Dedifferentiated amniotic fluid mesenchymal stem cell (primary cell): Measurements from ENCODE around the gene PARD3B.

Source experiments
- DNase-seq: peaks from one replicate; pipeline ENCODE4 v3.0.0-alpha.2; 2016; ENCODE audit errors: extremely low spot score

PARD3B gene

DNA sequence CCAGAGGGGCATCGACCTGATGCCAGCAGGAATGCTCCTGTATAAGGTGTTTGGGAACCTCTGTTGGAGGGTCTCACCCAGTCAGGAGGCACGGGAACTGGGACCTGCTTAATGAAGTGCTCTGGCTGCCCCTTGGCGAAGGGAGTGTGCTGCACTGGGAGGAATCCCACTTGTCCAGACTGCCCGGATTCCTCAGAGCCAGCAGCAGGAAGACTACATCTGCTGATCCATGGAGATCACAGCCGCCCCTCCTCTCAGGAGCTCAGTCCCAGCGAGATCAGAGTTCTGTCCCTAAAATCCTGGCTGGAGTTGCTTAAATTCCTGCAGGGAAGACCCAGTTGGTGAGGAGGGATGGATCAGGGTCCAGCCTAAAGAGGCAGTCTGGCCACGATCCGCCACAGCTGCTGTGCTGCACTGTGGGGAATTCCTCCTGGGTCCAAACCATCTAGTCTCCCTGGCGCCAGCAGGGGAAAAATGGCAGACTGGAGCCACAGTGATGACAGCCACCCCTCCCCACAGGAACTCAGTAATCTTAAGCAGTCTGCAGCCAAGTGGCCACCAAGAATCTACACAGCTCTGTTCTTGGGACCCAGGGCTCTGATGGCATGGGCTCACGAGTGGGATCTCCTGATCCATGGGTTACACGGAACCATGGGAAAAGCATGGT, 1060.5 kb downstream of the PARD3B start:
- DNase-seq = no peak

DNA sequence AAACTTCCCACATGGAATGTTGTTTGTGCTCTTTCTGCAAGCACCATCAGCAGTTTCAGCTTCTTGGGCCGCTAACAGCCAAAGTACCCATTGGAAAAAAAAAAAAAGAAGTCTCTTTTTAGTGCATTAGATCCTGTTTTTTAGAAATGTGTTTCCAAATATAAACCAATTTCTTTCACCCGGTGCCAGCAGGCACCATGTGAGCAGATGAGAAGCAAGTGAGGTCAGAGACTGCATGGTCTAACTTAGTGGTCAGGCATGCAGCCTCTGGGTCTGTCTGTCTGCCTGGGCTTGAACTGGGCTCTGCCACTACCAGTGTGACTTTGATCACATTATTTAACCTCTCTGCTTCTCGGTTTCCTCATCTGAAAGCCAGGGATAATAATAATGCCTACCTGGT, 1061.9 kb downstream of the PARD3B start:
- DNase-seq = no peak

DNA sequence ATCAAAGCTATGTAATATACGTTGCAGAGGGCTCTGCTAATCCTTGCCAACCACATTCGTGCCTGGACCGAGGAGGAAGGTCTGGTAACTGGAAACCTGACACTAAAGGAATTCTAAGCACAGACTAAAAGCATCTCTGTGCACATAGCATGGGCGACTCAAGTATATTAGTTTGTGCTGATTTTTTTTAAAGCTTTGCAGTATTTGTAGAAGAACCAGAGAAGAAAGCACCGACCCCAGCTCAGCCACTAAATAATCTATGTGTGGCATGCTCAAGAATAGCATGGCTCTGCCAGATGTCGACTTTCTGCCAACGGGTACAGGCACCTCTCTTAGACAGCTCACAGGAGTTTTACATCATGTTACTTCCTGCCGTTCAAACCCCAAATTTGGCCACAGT, 1063.8 kb downstream of the PARD3B start:
- DNase-seq = peak; percentile 32

DNA sequence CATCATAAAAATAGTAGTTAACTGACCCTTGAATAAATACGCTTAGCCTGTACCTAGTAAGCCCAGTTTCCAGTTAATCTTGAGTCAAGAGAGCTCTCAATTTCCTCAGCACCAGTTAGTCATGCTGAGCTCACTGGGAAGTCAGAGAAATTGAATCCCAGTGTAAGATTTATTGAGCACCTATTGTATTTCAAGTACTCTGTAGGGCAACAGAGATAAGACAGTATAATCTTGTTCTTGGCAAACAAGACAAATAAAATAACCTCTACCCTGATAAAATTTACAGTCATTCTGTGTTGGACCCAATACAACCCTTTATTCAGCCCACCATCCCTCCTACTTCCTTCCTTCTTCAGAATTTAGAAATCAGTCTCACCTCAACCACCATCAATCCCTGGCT, 1065.2 kb downstream of the PARD3B start:
- no peak for DNase-seq

DNA sequence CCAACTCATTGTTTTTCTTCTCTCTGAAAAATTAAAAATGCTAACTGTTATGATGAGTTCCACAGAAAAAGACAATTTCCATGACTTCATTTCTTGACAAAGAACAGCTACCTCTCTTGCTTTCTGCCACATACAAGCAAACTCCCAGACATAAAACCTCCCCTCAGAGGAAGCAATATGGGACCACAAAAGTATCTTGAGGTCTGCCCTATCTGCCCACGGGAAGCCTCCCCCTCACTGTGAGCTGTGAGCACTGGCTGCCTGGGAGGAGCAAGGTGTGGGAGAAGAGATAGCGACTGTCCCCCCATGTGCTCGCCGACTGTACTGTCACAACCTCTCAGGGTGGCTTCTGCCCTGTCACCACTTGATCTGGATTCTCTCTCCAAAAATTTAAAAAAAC, 1067.4 kb downstream of the PARD3B start:
- DNase-seq = no peak

GRCh38 chr2:205613970-205614559, 1068.8 kb downstream of the PARD3B start:
- DNase-seq = no peak

GRCh38 chr2:205614965-205615364, 1069.7 kb downstream of the PARD3B start:
- DNase-seq = no peak

GRCh38 chr2:205617905-205618304, 1072.6 kb downstream of the PARD3B start:
- no peak for DNase-seq

DNA sequence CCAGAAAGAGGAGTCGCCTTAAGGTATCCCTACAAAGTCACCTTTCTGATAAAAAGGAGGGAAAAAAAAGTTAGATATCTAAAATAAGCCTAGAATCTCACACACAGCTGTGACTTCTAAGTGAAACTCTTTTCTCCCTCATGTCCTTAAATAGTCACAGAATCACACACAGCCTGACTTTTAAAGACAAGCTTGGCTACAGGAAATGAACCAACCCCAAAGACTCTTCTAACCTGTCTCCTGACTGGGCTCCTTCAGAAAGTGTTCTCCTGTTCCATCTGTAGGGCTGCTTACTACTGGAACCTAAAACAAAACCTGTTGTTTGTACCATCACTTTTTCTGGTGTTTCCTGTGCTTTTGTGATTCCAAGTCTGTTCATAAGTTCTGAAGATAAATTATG, 1074.3 kb downstream of the PARD3B start:
- DNase-seq = no peak

DNA sequence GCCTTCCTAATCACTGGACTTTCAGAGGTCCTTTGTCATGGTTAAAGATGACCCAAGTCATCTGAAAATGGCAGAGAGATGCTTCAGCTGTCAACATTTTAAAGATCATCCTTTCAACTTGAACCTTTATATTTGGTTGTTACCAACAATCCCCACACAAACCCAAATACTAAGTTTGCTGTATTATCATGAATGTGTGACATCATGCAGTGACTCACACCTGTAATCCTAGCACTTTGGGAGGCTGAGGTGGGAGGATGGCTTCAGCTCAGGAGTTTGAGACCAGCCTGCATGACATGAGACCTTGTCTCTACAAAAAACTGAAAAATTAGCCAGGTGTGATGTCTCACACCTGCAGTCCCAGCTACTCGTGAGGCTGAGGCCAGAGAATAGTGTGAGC, 1081.8 kb downstream of the PARD3B start:
- DNase-seq = no peak

GRCh38 chr2:205628422-205628821, 1083.1 kb downstream of the PARD3B start:
- DNase-seq = no peak

GRCh38 chr2:205629091-205629776, 1084.0 kb downstream of the PARD3B start:
- no peak for DNase-seq

- DNase-seq = no peak
These were observed 1088.7 kb downstream of the PARD3B start for GRCh38 chr2:205633994-205634393.

DNA sequence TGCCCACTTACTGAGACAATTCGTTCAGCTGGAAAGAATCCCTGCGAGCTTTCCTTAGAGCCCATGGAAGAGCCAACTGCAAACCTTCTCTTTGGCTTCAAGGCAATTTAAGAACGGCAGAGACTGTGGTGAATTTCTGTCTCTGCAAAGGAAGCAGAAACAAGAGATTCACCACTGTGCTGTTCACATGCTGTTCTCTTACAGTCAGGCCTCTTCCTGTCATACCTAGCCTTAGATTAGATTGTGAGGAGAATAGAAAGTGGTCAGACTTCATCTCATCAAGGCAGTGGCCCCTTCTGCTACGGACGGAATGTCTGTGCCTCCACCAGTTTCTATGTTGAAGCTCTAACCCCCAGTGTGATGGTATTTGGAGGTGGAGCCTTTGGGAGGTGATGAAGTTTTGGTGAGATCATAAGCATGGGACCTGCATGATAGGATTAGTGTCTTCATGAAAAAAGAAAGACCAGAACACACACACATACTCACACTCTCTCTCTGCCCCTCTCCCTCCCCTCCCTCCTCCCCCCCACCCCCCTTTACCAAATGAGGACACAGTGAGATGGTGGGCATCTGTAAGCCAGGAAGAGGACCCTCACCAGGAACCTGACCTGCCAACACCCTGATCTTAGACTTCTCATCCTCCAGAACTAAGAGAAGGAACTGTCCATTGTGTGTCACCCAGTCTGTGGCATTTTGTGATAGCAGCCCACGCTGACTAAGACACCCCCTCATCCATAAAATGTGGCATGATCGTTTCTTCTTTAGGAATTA, 1091.5 kb downstream of the PARD3B start:
- no peak for DNase-seq

GRCh38 chr2:205637320-205637602, 1092.0 kb downstream of the PARD3B start:
- DNase-seq = no peak

DNA sequence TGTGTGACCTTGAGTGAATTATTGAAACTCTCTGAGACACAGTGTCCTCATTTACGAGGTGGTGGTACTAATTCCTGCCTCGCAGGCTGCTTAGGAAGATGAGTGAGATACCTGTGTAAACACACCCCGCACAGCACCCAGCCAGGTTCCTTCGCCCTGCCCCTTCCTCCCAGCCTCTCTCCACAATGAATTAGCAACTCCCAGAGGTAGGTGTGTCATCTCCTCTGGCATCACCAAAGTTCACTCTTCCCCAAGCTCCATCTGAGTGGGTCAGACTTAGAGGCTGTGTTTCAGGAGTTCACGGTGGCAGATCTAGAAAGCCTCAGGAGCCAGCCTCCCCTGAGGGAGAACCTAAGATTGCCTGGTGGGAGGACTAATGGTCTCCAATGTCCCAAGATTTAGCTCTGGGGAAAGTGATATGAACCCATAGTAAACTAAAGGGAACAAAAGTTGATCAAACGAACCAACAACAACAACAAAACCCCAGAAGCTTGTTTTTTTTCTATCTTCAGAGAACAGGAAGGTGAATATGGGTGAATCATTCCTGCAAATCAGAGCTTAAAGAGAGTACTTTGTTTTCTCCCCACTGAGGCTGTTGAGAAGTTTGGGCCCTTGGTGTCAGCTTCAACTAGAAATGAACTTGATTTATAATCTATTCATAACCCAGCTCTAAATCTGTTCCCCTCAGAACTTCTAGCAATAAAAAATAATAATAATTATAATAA, 1092.7 kb downstream of the PARD3B start:
- DNase-seq = no peak

DNA sequence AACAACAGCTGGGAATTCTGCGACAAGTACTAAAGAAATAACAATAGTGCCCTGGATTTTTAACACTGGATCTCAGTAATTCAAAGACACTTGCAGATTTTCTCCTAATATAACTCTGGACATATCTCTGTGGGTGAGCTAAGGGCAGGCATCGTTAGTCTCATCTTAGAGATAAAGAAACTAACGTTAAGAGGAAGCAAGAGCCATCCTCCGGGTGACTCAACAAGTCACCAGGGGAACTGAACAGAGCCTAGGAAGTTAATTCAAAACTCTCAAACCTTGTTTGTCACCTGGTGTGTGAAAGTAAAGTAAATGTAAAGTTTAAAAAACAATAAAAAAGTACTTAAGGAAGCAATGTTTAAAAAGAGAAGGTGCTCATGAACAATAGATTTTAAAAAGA, 1095.4 kb downstream of the PARD3B start:
- no peak for DNase-seq

- DNase-seq = no peak
These were observed 1097.5 kb downstream of the PARD3B start for GRCh38 chr2:205642599-205643356.

DNA sequence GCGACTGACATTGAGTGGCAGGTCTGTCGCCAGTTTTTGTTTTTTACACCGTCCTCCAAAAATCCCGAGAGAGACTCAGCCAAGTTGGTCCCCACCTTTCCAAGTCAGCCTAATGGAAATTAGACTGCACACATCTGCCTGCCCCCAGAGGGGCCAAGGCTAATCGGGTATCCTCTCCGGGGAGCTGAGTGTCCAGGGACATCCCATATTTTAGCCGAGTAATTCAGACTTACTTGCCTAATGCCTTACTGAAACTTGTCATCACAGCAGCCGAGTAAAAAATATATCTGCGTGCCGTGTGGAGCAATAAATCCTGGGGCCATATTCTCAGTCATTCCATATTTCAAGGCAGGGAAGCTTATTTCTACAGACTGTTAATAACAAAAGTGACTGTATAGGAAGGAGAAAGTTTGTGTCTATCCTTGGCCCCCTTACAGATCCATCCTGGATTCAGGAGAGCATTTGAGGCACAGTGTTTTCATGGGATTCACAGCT, 1098.2 kb downstream of the PARD3B start:
- no peak for DNase-seq

GRCh38 chr2:205644018-205644417, 1098.7 kb downstream of the PARD3B start:
- no peak for DNase-seq

DNA sequence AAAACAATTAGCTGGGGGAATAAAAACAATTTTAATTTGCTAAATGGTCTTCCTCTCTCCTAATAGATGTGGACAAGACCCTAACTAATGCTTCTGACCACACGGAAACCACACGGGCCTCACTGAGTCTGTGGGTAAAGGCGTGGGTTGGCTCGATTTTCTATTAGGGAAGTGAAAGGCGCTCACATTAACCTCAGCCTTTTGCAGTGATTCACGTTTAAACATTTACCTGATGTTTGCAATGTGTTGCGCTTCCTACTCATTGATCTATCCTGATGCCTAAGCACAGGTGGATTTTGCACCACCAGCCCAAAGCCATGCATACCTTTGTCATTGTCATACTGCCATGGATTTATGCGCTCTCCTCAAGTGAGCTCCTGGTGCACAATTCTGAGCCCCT, 1101.4 kb downstream of the PARD3B start:
- no peak for DNase-seq
